HG03066 (cell line): Measurements from ENCODE around the gene SIM2.

Experiments
- ATAC-seq: cut with Tn5 transposase; IDR thresholded peaks from one replicate; pipeline ENCODE4 v1.9.1; 2021; ENCODE audit warnings: low read depth; ENCODE audit not compliant: unreplicated experiment

The SIM2 gene

GRCh38 chr21:36791180-36791579 is 92.3 kb downstream of the SIM2 start:
- ATAC-seq: no peak

GRCh38 chr21:36791695-36792470 is 93.0 kb downstream of the SIM2 start:
- ATAC-seq: no peak

- no peak for ATAC-seq
Observed at GRCh38 chr21:36792505-36792967, 93.6 kb downstream of the SIM2 start.

- no peak for ATAC-seq
Observed at GRCh38 chr21:36796070-36796469, 97.2 kb downstream of the SIM2 start.

GRCh38 chr21:36798491-36798890 is 99.6 kb downstream of the SIM2 start:
- ATAC-seq: no peak
